Amygdala (tissue), 56 donors: ENCODE data around the gene ELMO2.

ENCODE experiments used
- DNase-seq, 56 donors: peaks; one replicate each; lab custom pipeline; 2025; lab: John Stamatoyannopoulos, UW

Gene ELMO2, protein sequence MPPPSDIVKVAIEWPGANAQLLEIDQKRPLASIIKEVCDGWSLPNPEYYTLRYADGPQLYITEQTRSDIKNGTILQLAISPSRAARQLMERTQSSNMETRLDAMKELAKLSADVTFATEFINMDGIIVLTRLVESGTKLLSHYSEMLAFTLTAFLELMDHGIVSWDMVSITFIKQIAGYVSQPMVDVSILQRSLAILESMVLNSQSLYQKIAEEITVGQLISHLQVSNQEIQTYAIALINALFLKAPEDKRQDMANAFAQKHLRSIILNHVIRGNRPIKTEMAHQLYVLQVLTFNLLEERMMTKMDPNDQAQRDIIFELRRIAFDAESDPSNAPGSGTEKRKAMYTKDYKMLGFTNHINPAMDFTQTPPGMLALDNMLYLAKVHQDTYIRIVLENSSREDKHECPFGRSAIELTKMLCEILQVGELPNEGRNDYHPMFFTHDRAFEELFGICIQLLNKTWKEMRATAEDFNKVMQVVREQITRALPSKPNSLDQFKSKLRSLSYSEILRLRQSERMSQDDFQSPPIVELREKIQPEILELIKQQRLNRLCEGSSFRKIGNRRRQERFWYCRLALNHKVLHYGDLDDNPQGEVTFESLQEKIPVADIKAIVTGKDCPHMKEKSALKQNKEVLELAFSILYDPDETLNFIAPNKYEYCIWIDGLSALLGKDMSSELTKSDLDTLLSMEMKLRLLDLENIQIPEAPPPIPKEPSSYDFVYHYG

DNA sequence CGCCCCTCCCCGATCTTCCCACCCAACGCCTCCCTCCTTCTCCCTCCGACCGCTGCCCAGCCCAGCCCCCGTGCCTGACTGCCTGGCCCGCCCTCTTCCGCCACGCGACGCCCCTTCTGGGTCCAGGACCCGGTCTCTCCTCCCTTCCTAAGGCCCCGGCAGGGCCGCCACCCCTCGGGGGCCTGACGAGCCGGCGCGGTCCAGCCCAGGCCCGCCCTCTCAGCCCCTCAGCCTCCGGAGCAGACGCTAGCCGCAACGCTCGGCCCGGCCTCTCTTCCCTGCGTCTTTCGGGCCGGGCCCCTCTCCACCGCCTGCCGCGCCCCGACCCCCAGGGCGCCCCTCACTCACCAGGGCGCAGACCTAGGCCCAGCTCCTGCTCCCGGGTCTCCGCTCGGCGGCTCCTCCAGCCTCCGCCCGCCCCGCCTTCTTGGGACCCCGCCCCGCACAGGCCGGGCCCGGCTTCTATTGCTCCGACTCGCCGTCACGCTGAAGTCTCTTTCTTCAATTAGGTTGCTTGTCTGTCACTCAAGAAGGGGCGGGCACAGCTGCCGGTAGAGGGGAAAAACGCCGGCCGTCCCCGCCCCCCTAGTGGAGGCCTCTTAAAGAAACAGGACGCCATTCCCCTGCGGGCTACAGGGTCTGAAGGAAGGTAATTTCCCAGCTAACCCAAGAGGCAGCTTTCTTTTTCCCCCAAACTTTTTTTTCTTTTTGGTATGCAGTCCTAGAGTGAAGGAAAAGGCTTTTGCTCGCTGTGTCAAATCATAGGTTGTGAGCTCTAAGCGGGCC lies at the start of gene ELMO2:
Gene ELMO2 (minus strand): TSS at position 416 of the 786 bp plus-strand sequence. CDS start 12,133 bp downstream, outside the sequence.
- DNase-seq, result peak; percentile 42 to 99 (median 95)

DNA sequence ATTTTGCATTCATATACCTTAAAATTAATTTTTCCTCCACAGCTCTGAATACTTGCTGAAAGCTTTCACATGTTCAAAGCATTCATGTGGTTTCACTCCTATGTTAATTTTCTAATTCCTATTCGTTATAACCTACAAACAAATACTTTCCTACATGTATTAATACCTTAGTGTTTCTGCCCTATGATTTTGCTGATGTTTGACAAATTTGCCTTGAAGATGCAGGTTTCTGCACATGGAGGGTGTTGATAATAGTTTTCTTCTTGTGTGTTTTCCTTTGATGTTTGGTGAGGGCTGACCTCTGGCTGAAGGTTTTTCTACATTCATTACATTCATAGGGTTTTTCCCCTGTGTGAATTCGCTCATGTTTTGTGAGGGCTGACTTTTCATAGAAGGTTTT lies 49.3 kb upstream of the ELMO2 start:
- no peak for DNase-seq

- no peak for DNase-seq
Measured at GRCh38 chr20:46446851-46447250, 40.4 kb upstream of the ELMO2 start.

- no peak for DNase-seq
Measured at GRCh38 chr20:46439837-46440236, 33.4 kb upstream of the ELMO2 start.

DNA sequence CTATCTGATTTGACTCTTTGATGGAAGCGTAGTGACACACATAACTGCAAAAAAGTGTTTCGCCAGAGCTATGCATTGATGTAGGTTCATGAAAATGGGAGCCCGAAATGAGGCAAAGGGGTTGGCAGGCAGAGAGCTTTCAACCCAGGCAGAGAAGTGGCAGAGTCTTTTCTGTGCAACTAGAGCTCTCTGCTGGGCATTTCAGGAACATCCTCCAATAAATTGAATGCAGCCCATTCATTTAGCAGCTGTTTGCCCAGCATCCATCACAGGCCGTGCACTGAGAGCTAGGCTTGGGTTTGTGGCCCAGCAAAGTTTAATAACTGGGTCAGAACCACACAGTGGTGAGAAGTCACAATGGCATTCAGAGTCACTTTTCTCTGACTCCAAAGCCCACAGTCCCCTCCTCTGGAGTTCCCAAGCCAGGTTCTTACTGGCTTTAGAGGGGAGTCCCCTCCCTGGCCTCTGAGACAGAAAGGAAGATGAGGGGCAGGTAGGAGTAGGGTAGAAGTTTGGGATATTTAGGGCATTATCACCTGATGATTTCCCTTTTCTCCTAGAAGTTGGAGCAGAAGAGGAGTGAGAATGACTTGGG lies 31.8 kb upstream of the ELMO2 start:
- DNase-seq, result peak in 46 of 56 donors; percentile 11 to 89 (median 50)

DNA sequence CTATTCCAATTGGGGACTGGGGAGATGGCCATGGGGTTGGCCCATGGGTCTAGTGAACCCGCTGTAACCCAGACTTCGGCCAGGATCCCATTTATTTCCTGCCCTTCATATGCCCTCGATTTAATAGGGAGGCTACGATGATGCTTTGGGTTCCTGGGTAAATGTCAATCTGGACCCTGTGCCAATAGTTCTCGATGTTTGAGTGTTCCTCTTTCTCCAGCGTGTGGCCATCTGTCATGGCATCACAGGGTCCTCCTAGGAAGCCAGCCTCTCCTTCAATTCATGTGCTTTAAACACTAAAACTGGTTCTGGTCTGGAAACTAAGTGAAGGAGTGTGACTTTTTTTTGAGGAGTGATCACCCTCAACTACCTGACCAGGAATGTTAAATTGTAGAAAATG lies 28.7 kb upstream of the ELMO2 start:
- DNase-seq, result no peak

DNA sequence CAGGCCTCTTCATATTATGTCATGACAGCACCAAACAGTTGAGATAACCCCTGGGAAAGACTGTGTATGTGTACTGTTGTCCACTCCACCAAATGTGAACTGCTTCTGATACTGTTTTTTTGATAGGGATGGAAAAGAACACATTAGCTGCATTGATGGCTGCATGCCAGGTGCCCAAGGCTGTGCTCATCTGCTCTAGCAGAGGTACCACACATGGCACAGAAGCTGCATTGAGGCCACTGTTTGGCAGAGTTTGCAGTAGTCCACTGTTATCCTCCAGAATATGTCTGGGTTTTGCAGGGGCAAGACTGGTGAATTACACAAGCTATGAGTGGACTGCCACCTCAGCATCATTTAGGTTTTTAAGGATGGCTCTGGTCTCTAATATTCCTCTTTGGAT lies 28.2 kb upstream of the ELMO2 start:
- DNase-seq, result peak in 1 of 56 donors; percentile 1

GRCh38 chr20:46433051-46433450 lies 26.6 kb upstream of the ELMO2 start:
- no peak for DNase-seq

DNA sequence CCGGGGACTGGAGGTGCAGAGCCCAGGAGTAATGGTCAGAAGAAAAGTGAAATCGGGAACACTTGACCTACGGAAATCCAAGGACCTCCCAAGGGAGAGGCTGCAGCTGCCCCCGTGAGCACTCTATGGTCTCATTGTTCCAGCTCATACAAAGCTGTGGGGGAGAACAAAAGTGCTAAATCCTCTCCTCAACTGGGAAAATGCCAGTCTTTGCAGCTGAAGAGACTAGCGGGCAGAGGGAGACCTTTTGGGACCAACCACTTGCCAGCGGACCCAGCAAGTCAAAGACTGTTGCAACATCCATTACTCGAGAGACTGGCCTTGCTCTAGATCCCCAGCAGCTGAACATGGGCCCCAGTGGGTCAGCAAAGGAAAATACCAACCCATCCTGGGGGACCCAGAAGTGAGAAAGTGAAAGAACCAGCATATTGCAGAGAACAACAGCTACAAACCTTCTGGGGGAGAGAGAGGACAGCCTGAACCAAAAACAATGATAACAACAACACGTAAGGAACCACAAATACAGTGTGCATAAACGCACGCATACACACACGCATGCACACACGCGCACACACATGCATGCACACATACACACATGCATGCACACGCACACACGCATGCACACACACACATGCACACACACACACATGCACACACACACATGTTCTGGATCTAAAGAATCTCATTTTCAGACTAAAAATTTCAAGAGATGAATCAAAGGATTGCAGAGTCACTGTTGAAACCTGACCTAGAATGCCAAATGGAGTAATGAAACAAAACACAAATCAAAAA lies 24.7 kb upstream of the ELMO2 start:
- peak in 45 of 56 donors; percentile 10 to 82 (median 49) for DNase-seq

DNA sequence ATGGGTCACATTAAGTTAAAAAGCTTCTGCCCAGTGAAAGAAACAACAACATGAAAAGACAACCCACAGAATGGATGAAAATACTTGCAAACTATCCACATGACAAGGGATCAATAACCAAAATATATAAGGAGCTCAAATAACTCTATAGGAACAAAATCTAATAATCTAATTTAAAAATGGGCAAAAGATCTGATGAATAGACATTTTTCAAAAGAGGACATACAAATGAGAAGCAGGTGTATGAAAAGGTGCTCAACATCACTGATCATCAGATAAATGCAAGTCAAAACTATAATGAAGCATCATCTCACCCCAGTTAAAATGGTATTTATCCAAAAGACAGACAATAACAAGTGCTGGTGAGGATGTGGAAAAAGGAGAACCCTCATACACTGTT lies 21.0 kb upstream of the ELMO2 start:
- DNase-seq, result no peak

DNA sequence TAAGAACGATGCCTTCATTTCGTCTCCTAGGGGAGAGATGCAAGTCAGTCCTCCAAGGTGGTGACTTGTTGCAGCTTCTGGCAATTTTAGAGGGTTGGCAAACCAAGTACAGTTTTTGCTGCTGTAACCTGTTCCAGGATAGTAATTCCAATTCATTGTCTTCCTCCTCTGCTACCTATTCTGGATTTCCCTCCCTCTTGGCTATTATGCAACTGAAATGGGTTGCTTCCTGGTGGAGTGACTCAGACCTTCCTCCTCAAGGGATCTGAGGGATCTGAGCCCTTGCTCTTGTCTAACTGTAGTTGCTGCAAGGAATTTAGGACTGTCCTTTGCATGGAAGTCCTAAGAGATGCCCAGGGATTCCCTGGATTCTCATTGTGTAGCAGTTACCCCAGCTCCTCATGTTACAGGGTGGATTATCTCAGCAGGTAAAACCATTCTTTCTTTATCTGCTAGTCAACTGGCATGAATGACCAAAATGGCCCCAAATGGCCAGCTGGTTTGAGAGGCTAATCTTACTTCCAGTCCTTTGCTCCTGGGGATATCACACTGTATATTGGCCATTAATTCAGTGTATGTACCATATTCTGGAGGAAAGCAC lies 17.6 kb upstream of the ELMO2 start:
- no peak for DNase-seq

DNA sequence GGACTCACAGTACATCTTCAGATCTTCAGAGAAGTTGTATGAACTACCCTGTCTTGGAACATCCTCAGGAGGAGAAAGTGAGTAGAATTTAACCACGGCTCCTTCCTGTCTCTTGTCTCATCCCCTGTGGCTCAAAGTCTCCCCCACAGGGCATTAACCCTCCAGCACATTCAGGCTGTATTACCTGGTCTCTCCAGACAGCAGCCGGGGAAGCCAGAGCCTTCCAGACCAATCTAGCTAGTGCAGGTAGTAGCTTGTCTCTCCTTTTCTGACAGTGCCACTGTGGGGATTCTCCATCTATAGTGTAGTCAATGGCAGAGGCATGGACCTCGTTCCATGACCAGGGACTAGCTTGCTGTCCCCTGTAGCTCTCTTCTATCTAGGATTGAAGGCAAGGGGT lies 16.9 kb upstream of the ELMO2 start:
- DNase-seq, result no peak

- peak in 1 of 56 donors; percentile 48 for DNase-seq
Measured at GRCh38 chr20:46420878-46421277, 14.5 kb upstream of the ELMO2 start.

DNA sequence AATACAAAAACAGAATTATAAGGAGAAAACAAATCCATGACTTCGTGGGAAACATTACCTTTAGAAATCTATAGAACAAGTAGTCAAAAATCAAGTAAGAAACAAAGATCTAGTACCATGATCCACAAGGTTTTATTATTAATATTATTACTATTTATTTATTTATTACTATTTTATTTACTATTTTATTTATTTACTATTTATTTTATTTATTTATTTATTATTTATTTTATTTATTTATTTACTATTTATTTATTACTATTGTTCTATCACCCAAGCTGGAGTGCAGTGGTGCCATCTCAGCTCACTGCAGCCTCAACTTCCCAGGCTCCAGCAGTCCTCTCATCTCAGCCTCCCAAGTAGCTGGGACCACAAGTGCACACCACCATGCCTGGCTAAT lies 13.5 kb upstream of the ELMO2 start:
- no peak for DNase-seq

DNA sequence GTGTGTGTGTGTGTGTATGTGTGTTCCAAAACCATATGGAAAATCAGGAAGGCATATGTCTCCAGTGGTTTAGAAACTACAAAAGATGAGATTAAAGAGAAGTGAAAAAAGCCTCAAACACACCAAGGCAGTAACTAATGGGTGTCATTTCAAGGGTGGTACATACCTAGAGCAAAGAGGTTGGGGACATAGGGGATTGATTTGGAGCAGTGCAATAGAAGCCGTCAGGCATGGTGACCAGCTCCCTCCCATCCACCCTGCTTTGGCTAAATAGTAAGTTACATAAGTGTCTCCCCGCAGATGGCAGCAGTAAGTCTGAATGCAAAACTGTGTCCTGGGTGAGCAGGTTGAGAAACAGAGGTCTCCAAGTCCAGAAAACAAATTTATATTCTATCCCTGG lies 10.4 kb upstream of the ELMO2 start:
- DNase-seq, result no peak

DNA sequence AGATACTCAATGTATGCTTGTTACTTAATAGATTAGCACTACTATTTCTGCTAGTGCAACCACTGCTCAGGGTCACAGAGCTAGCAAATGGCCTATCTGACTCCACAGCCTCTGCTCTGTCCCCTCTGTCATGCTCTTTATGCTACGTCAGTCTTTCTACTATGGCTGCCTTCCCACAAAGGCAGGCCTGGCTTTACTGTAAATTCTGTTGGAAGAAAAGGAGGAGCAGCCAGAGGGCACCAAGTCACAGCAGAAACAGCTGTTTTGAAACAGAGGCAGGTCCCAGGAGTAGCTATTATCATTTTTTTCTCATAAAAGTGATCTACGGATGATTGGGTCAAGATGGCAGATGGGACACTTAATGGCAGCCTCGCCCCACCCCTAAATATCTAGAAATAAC lies 10.0 kb upstream of the ELMO2 start:
- no peak for DNase-seq

GRCh38 chr20:46415773-46416172 lies 9.4 kb upstream of the ELMO2 start:
- no peak for DNase-seq

GRCh38 chr20:46414608-46415007 lies 8.2 kb upstream of the ELMO2 start:
- no peak for DNase-seq

DNA sequence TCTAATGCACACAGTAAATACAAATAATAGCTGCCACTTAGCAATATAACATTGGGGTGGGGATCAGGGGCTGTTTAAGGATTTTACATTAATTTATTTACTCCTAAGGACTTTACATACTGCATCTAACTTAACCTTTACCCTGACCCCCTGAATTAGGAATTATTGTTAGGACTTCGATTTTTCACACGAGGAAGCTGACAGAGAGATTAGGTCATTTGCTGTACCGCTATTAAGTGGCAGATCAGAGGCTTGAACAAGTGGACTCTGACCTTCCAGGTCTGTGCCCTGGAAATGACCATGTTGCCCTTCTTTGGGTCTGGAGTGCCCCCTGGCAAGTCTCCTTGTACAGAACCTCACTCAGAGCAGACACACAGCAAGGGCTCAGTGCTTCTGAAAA lies 5.2 kb upstream of the ELMO2 start:
- no peak for DNase-seq
